Stimulated activated CD4-positive, alpha-beta T cell treated with anti-CD3 and anti-CD28 coated beads, TNF-alpha, amount 100 ng/mL, for 1 hour (primary cell): ENCODE data around the gene RAP1GAP2.

Source experiments
- DNase-seq, 3 donors: peaks; one replicate each; pipeline ENCODE4 v3.0.0-alpha.2; 2020; ENCODE audit warnings: low read depth in 3 of 3, low spot score in 1 of 3

The RAP1GAP2 gene

DNA sequence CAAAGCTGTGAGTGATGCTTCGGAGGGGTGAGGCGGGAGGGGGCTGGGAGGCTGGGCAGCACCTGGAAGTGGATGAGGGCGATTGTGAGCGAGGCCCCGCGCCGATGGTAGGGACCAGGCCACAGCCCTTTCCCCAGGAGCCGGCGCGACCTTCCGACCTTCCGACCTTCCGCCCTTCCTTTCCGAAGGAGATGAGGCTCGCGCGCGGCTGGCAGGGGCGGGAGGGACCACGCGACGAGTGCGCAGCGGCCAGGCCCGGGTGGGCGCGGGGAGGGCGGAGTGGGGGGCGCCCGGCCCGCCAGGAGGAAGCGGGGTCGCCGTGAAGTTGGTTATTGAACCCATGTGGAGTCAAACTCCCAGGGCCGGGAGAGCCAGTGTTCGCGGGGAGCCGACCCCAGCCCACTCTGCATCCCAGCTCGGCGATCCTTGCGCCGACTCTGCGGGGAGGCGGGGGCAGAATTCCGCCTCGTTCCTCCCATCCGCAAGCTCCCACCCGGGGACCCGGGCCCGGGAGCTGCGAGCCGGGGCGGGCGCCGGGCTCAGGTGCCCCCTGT is 56.6 kb downstream of the RAP1GAP2 start:
- DNase-seq, result no peak

DNA sequence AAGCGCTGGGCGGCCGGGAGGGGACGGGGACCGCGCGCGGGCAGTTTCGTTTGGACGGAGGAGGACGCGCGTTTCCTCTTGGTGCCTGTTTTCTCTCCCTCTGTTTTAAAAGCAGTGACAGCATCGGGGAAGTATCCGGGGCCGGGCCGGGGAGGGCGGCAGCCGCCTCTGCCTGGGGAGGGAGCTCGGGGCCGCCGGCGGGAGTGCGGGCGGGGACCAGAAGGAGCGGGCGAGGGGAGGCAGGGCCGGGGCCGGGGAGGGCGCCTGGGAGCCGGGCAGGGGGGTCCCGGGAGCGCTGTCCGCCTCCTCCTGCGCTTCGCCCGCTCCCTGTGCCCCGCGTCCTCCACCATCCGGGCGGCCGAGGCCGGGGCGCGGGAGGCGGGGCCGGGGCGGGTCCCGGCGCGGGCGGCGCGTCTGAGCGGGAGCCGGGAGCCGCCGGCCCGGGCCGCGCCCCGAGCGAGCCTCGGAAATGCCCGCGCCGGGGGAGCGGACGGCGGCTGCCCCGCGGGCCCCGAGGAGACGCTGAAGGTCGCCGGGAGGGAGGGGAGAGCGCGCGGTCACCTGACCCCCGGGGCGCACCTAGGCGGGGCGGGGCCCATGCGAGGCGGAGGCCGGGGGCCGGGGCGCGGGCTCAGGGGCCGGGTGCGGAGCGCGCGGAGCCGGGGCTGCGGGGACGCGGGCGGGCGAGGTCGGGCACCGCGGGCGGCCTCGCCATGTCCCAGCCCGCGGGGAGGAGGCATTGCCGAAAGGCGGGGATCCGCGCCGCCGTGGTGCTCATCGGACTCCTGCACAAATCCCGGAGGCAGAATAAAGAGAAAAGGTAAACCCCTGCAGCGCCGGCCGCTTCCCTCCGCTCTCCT is 57.3 kb downstream of the RAP1GAP2 start:
- no peak for DNase-seq

DNA sequence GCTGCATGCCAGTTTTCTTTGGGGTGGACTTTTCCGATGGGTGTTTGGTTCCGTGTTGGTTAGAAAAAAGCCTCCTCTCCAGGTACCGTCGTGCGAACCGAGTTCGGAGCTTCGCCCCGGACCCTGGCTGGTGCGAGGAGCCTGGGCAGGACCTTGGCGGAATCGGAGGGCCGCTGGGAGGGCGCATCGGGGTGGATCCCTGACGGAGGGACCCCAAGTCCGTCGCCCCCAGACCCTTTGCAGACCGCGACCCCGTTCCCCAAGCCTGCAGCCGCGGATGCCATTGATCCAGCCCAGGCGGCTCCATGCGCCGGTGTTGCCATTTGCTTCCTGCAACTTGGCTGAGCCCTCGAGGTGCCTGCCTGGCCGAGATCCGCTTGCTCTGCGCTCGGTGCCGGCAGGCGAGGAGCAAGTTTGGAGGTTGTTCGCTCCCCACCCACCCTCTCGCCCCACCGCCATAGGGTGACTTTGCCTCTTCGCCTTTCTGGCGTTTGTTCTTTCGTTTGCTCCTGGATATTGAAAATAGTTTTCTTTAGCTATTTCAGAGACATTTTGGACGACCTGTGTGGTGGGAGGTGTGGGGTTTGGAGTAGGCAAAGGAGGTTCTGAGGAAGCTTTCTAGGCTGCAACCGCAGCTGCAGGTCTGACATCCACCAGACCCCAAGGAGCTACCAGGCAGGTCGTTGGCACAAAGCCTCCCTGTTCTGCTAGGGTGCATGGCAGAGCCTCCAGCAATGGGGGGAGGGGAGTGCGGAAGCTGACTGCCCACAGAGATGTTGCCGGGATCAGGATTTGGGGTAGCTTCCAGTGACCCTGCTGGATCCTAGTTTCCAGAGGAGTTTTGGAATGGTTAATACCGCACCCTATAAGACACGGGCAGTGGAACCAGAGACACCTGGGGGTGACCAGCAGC is 58.2 kb downstream of the RAP1GAP2 start:
- DNase-seq, result no peak

GRCh38 chr17:2855063-2855600 is 58.9 kb downstream of the RAP1GAP2 start:
- no peak for DNase-seq

DNA sequence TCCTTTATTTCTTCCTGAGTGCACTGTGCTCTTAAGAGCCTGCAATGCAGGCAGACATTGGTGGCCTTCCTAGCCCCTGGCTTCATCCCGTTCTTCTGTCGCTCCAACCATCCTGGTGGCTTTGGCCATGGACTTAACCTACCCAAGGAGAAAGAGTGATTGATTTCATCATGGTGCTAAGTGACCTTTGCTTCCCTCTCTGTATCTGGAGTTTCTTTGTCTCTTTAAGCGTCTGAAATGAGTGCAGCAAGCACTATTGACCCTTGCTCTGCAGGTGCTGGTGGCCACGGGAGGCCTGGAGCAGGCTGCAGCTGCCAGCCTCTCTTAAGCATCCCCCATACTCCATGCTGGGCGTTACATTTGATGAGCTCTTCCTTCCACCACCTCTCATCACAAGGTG is 60.5 kb downstream of the RAP1GAP2 start:
- no peak for DNase-seq

GRCh38 chr17:2860045-2860444 is 63.8 kb downstream of the RAP1GAP2 start:
- no peak for DNase-seq

DNA sequence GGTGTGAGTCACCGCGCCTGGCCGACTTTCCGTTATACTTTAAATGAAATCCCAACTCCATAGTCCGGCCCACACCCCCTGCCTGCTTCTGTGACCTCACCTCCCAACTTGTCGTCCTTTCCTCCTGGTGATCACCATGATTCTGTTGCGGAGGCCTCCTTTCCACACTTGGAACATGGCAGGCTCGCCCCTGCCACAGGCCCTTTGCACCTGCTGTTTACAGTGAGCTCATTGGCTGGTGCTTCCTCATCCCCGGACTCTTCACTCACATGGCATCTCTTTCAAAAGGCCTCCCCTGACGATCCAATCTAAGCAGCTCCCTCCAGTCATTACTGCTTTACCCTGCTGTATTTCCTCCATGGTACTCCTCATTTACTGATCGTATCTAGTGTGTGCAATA is 64.6 kb downstream of the RAP1GAP2 start:
- DNase-seq, result no peak

DNA sequence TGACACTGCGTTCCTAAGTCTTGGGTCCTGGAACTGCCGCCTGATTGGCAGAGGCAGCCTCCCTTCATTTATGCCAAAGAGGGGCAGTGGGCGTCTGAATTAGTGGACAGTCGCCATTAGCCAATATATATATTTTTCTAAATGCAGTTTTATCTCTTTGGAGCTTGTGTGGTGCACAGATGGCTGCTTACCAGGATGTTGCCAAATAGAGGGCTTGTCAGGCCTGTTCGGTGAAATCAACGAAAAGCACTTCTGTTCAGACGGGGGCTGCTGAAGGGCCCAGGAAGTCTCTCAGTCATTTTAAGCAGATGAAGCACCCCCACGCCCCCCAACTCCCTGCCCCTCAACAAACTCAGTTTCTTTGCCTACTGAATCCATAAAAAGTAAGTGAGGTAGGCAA is 66.0 kb downstream of the RAP1GAP2 start:
- DNase-seq, result no peak

GRCh38 chr17:2863204-2863603 is 67.0 kb downstream of the RAP1GAP2 start:
- DNase-seq, result no peak

- no peak for DNase-seq
These were observed 69.0 kb downstream of the RAP1GAP2 start for GRCh38 chr17:2865228-2865627.

DNA sequence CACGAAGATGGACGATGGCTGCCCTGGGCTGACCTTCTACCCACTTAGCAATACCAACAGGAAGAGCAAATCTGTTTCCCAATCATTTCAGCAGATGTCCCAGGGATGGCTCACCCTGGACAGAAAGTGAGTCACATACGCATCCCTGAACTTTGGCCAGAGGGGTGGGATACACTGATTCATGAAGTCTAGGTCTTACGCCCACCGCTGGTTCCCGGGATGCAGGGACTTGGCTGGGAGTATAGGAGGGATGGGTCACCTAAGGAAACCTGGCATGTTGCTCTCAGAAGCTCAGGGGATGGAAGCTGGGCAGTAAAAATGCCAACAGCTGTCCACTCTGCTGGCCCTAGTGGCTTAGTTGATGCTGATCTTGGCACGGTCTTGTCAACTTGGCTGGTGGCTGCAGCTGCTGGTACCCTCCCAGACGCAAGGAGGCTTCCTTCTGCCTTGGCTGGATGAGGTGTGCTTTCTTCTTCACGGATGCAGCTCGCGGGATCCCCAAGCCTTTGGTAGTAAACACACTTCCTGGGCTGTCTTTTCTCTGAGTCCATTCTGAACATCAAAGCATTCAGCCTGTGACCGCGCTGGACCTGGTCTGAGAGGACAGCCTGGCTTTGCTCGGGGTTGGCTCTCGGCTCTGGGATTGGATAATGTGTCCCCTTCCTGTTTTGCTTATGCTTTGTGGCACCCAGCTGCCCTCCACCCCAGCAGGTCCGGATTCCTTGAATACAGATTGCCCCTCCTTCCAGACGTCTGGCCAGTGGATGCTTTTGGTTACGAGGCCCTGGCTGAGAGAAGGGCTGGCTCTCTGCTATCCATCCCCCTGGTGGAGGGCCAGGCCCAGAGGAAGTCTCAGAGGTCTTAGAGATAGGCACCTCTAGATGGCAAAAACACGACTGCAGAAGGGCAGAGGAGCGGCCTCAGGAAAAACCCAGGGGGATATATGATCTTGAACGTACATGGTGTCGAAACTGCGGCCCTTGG is 71.5 kb downstream of the RAP1GAP2 start:
- no peak for DNase-seq

DNA sequence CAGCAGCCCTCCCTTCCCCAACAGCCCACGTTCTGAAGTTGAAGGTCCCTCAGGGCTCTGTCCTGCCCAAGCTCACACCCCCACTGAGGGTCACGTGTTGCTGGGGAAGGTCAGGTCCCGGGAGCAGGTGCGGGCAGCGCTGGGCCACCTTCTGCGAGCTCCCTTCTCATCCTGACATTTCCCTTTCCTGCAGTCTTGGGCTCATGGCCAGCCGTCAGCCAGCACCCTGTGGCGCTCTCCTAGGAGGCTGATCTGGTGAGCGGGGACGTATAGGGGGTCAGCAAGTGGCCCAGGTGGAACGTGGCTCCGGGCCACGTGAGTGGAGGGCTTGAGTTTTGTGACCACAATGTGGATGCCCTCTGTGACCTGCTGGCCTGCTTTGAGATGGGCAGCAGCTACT is 73.4 kb downstream of the RAP1GAP2 start:
- no peak for DNase-seq

DNA sequence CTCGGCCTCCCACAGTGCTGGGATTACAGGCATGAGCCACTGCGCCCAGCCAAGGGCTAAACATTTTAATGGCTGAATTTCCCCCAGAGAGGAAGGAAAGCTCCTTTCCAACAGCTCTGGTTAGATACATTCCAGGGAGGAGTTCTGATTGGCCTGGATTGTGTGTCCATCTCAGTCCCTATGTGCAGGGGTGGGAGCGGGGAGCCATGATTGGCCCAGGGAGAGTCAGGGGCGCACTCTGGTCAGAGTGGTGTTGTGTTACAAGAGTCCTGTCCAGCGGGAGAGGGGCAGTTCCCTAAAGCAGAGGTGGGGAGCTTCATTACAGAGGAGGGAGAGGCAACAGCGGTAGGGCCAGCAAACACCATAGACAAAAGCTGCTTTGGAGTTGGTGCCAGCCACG is 75.0 kb downstream of the RAP1GAP2 start:
- DNase-seq, result no peak

- no peak for DNase-seq
These were observed 75.5 kb downstream of the RAP1GAP2 start for GRCh38 chr17:2871720-2872119.

DNA sequence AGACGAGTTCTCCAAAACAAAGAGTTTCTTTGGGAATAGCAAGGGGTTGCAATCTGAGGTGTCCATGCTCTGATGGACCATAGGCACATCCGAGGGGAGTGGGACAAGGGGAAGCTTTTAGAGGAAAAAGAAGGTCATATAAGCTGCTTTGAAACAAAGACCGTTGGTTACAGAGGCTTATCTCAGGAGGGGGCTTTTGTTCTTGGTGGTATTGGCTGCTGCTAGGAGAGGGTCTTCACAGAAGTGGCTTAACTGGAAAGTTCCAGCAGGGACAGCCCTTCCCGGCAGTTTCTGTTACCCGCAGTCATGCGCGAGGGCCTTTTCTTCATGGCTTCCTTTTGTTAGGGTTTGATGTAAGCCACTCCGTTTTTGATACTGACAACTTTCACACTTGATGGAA is 76.0 kb downstream of the RAP1GAP2 start:
- DNase-seq, result no peak

GRCh38 chr17:2874189-2874686 is 78.0 kb downstream of the RAP1GAP2 start:
- no peak for DNase-seq

DNA sequence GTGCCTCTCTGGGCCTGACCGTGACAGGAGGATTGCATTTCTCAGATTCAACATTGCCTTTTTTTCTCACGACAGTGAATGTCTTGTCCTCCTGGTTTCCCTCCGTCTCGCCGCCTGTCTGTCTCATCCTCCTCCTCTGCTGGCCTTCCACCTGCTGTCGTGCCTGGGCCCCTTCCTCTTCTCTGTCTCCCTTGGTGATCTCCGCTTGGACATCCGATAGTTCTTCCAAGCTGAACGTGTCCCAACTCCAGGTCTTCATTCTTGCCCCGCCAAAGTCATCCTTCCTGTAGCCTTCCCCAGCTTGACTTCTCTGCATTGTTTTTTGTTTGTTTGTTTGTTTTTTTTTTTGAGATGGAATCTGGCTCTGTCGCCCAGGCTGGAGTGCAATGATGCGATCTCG is 79.4 kb downstream of the RAP1GAP2 start:
- no peak for DNase-seq

GRCh38 chr17:2876467-2876866 is 80.2 kb downstream of the RAP1GAP2 start:
- DNase-seq, result no peak

GRCh38 chr17:2878751-2879254 is 82.6 kb downstream of the RAP1GAP2 start:
- DNase-seq, result no peak

DNA sequence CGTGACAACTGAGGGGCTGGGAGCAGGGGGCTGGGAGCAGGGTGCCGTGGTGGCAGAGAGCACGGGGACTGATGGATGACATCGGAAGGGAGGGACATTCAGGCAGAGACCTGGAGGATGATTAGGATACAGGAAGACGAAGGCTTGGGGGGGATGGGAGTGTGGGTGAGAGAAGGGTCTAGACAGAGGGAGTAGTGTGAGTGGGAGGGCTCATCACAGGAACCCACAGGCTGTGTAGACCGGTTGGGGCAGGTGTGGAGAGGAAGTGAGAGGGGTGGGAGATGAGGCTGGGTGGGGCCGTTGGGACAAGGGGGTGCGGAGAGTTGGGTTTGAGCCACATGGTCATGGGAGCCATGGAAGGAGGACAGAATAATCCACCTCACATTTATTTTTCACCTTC is 83.8 kb downstream of the RAP1GAP2 start:
- no peak for DNase-seq
